ENCODE data around the gene MISP. TPM values are rescaled to one million over a fixed set of nuclear protein-coding genes. Genes with fewer than 3 reads are reported as not detected.

Gene MISP
- total and polyA plus RNA-seq, 2 of the 13 experiments (the other 11 are each of a cell fraction or from before 2014, with no cell fraction given): 0.67 to 1.3 TPM

GRCh38 chr19:799076-799881 lies 48.4 kb downstream of the MISP start (continued):
- TF ChIP-seq SOX13 (IDR thresholded peaks at IDR 0.05) (no peak), SOX13 (CRISPR knock-in tag; conservative IDR thresholded peaks at IDR 0.05 in 1 of 2, IDR thresholded peaks at IDR 0.05 in 1 of 2) (peak in 1 of 2 experiments; percentile 9; a peak in 1 of 4 replicates), TFAP4 (IDR thresholded peaks at IDR 0.05; ENCODE audit: borderline replicate concordance, low read depth) (no peak), FOSL1 (CRISPR knock-in tag; IDR thresholded peaks at IDR 0.05; ENCODE audit: borderline replicate concordance) (no peak), ZSCAN21 (CRISPR knock-in tag; IDR thresholded peaks at IDR 0.05; ENCODE audit: borderline replicate concordance) (0 out of 2 replicates have a peak, but pooled peaks have one; percentile 30), DPF2 (CRISPR knock-in tag; IDR thresholded peaks at IDR 0.05; ENCODE audit: borderline replicate concordance, low read depth) (no peak), MZF1 (CRISPR knock-in tag; IDR thresholded peaks at IDR 0.05; ENCODE audit: borderline replicate concordance) (no peak), SRSF9 (IDR thresholded peaks at IDR 0.05; ENCODE audit: borderline replicate concordance, insufficient read depth, low read depth, low read length, poor library complexity, severe bottlenecking) (no peak), CSRNP1 (CRISPR knock-in tag; IDR thresholded peaks at IDR 0.05) (no peak), ZNF775 (CRISPR knock-in tag; IDR thresholded peaks at IDR 0.05; ENCODE audit: borderline replicate concordance) (no peak)
- TF ChIP-seq, protein P1, sequence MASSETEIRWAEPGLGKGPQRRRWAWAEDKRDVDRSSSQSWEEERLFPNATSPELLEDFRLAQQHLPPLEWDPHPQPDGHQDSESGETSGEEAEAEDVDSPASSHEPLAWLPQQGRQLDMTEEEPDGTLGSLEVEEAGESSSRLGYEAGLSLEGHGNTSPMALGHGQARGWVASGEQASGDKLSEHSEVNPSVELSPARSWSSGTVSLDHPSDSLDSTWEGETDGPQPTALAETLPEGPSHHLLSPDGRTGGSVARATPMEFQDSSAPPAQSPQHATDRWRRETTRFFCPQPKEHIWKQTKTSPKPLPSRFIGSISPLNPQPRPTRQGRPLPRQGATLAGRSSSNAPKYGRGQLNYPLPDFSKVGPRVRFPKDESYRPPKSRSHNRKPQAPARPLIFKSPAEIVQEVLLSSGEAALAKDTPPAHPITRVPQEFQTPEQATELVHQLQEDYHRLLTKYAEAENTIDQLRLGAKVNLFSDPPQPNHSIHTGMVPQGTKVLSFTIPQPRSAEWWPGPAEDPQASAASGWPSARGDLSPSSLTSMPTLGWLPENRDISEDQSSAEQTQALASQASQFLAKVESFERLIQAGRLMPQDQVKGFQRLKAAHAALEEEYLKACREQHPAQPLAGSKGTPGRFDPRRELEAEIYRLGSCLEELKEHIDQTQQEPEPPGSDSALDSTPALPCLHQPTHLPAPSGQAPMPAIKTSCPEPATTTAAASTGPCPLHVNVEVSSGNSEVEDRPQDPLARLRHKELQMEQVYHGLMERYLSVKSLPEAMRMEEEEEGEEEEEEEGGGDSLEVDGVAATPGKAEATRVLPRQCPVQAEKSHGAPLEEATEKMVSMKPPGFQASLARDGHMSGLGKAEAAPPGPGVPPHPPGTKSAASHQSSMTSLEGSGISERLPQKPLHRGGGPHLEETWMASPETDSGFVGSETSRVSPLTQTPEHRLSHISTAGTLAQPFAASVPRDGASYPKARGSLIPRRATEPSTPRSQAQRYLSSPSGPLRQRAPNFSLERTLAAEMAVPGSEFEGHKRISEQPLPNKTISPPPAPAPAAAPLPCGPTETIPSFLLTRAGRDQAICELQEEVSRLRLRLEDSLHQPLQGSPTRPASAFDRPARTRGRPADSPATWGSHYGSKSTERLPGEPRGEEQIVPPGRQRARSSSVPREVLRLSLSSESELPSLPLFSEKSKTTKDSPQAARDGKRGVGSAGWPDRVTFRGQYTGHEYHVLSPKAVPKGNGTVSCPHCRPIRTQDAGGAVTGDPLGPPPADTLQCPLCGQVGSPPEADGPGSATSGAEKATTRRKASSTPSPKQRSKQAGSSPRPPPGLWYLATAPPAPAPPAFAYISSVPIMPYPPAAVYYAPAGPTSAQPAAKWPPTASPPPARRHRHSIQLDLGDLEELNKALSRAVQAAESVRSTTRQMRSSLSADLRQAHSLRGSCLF (CRISPR knock-in tag; IDR thresholded peaks at IDR 0.05; ENCODE audit: borderline replicate concordance): no peak
- TF ChIP-seq, protein P2, sequence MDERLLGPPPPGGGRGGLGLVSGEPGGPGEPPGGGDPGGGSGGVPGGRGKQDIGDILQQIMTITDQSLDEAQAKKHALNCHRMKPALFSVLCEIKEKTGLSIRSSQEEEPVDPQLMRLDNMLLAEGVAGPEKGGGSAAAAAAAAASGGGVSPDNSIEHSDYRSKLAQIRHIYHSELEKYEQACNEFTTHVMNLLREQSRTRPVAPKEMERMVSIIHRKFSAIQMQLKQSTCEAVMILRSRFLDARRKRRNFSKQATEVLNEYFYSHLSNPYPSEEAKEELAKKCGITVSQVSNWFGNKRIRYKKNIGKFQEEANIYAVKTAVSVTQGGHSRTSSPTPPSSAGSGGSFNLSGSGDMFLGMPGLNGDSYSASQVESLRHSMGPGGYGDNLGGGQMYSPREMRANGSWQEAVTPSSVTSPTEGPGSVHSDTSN (CRISPR knock-in tag; IDR thresholded peaks at IDR 0.05): no peak
- TF ChIP-seq, protein P3, sequence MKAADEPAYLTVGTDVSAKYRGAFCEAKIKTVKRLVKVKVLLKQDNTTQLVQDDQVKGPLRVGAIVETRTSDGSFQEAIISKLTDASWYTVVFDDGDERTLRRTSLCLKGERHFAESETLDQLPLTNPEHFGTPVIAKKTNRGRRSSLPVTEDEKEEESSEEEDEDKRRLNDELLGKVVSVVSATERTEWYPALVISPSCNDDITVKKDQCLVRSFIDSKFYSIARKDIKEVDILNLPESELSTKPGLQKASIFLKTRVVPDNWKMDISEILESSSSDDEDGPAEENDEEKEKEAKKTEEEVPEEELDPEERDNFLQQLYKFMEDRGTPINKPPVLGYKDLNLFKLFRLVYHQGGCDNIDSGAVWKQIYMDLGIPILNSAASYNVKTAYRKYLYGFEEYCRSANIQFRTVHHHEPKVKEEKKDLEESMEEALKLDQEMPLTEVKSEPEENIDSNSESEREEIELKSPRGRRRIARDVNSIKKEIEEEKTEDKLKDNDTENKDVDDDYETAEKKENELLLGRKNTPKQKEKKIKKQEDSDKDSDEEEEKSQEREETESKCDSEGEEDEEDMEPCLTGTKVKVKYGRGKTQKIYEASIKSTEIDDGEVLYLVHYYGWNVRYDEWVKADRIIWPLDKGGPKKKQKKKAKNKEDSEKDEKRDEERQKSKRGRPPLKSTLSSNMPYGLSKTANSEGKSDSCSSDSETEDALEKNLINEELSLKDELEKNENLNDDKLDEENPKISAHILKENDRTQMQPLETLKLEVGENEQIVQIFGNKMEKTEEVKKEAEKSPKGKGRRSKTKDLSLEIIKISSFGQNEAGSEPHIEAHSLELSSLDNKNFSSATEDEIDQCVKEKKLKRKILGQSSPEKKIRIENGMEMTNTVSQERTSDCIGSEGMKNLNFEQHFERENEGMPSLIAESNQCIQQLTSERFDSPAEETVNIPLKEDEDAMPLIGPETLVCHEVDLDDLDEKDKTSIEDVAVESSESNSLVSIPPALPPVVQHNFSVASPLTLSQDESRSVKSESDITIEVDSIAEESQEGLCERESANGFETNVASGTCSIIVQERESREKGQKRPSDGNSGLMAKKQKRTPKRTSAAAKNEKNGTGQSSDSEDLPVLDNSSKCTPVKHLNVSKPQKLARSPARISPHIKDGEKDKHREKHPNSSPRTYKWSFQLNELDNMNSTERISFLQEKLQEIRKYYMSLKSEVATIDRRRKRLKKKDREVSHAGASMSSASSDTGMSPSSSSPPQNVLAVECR (CRISPR knock-in tag; IDR thresholded peaks at IDR 0.05; ENCODE audit: borderline replicate concordance): peak; percentile 35; the same call in 1 of the 2 replicates

Data from HepG2 (cell line).